Measurements from ENCODE around the gene TWIST1.

GRCh38 chr7:19105546-19105945 lies 11.9 kb downstream of the TWIST1 start:
- TF ChIP-seq CTCF (IDR thresholded peaks at IDR 0.05) (no peak), POLR2A (IDR thresholded peaks at IDR 0.05) (no peak)

All from heart left ventricle (tissue), 13 donors.